Measurements from ENCODE around the gene NEK9.

GRCh38 chr14:75030147-75030546 is 96.7 kb downstream of the NEK9 start:
- TF ChIP-seq JUN (IDR thresholded peaks at IDR 0.05; ENCODE audit: borderline replicate concordance, insufficient read depth, insufficient read length, low read depth) (no peak), MAX (IDR thresholded peaks at IDR 0.05; ENCODE audit: insufficient read depth, insufficient read length) (no peak), CTCF (IDR thresholded peaks at IDR 0.05; ENCODE audit: extremely low read depth in 1 of 2, insufficient read depth in 1 of 2, low read depth in 1 of 2, low read length in 2 of 2) (no peak), POLR2A (IDR thresholded peaks at IDR 0.05; ENCODE audit: low read depth, low read length) (no peak), EZH2 (IDR thresholded peaks at IDR 0.05; ENCODE audit: borderline replicate concordance, low read depth, low read length, severe bottlenecking) (no peak), POLR2AphosphoS5 (IDR thresholded peaks at IDR 0.05; ENCODE audit: insufficient read depth, low read depth, low read length) (no peak), MYC (IDR thresholded peaks at IDR 0.05; ENCODE audit: low read depth, low read length) (no peak), GATA2 (IDR thresholded peaks at IDR 0.05; ENCODE audit: insufficient read depth, insufficient read length, low read depth, low read length) (no peak), FOS (IDR thresholded peaks at IDR 0.05; ENCODE audit: borderline replicate concordance, insufficient read depth, low read length) (no peak)
